MM.1S (cell line): ENCODE data around the gene SPTBN1.

Experiments used
- EZH2 ChIP-seq: fragments of 300-600 bp; sonication (generic); optimal IDR thresholded peaks from 2 replicates; pipeline ENCODE3; 2017; ENCODE audit warnings: low read depth, mild to moderate bottlenecking, antibody characterized with exemption, low read length, mixed read lengths
- EZH2phosphoT487 ChIP-seq: fragments of 300-600 bp; sonication (generic); IDR thresholded peaks from 2 replicates; pipeline ENCODE4 v1.6.1; 2018; ENCODE audit warnings: antibody characterized with exemption, low read length
- TF ChIP-seq, protein P1 (sequence below): fragments of 300-600 bp; sonication (generic); IDR thresholded peaks from 2 replicates; pipeline ENCODE4 v1.5.1; 2016; ENCODE audit warnings: antibody characterized with exemption, low read length, mixed read lengths

DNA sequence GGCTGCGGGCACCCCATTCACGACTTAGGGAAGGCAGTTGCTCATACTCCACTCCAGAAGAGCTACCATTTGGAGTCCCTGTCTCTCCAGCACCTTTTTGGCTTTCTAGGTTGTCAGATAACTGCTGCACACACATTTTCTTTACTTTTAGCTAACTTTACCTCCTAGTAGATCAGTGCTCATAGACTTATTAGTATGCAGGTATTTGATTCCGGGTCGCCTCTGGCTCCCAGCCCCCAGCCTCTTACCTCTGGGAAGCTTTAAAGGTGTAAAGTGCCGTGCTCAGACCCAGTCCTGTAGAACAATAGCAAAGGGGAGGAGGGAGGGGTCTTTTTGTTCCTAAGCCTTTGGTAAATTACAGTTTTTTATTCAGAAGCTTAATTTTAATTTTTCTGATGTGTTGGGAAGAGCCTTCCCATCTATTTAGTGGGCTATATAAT is 102.9 kb downstream of the SPTBN1 start:
- TF ChIP-seq, protein P1, sequence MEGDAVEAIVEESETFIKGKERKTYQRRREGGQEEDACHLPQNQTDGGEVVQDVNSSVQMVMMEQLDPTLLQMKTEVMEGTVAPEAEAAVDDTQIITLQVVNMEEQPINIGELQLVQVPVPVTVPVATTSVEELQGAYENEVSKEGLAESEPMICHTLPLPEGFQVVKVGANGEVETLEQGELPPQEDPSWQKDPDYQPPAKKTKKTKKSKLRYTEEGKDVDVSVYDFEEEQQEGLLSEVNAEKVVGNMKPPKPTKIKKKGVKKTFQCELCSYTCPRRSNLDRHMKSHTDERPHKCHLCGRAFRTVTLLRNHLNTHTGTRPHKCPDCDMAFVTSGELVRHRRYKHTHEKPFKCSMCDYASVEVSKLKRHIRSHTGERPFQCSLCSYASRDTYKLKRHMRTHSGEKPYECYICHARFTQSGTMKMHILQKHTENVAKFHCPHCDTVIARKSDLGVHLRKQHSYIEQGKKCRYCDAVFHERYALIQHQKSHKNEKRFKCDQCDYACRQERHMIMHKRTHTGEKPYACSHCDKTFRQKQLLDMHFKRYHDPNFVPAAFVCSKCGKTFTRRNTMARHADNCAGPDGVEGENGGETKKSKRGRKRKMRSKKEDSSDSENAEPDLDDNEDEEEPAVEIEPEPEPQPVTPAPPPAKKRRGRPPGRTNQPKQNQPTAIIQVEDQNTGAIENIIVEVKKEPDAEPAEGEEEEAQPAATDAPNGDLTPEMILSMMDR: no peak
- TF ChIP-seq EZH2phosphoT487: no peak
- TF ChIP-seq EZH2: no peak
